ENCODE data around the gene TEPSIN. TPM values are rescaled to one million over a fixed set of nuclear protein-coding genes. Genes with fewer than 3 reads are reported as not detected.

TEPSIN gene
- total and polyA plus RNA-seq, 4 donors, result 7.7 to 33.8 (median 19.2) TPM

DNA sequence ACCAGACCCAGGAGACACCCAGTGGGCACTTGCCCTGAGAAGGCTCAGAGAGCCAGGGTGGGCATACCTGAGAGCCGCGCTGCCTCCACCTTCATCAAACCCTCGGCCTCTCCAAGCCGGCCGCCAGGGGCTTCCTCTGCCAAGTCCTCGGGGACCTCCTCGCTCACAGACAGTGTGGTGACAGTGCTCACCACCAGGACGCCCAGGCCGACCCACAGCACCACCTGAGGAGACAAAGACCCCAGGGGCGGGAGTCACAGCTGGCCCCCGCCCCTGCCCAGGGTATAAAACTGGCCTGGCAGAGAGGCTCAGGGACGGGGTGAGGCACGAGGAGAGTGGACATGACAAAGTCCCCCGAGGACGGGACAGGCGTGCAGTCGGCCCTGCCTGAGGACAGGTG is 21.3 kb upstream of the TEPSIN start:
- H3K4me3 ChIP-seq (ENCODE audit: low read depth, low read length), result no peak overlapping the region
- no peak overlapping the region for H3K27ac ChIP-seq (ENCODE audit: low read depth, low read length)
- WGBS (ENCODE audit: insufficient coverage), result 96% methylated on average over 17 of the region's 17 CpGs
- no peak for DNase-seq (ENCODE audit: low read depth in 4 of 6, low spot score in 6 of 6)
- peaks cover 88% of the 10 kb centered on the region for H3K36me3 ChIP-seq (ENCODE audit: control insufficient read depth, insufficient read depth, low read length)
- no peaks in the 10 kb centered on the region for H3K9me3 ChIP-seq (ENCODE audit: control insufficient read depth, insufficient read depth, low read length)
- H3K4me1 ChIP-seq (ENCODE audit: control insufficient read depth, insufficient read depth, low read length), result peaks cover 10% of the 10 kb centered on the region
- H3K27me3 ChIP-seq (ENCODE audit: control insufficient read depth, insufficient read depth, low read length), result no peaks in the 10 kb centered on the region

DNA sequence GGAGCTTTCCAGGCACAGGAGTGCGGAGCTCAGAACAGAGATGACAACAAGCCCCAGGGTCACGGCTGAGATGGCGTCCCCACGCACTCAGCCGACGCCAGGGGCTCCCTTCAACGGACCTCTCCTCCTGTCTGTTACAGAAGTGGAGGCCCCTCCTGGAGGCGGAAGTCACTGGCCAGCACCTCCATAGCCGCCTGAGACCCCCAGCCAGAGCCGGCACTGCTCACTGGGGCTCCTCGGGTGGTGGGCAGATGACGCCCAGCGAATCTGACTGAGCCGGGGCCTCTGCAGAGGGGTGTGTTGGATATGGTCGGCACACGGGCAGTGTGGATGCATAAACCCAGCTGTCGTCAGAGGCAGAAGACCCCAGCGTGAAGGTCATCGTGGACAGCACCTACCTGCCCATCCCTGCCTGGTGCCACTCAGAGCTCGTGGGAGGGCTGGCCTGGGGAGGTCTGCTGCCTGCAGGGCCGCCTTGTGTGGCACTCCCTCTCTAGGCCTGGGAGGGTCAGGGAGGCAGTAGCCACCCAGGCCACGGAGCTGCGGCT is 20.3 kb upstream of the TEPSIN start:
- Histone ChIP-seq H3K27ac (ENCODE audit: low read depth, low read length) (no peak overlapping the region), H3K27me3 (ENCODE audit: control insufficient read depth, insufficient read depth, low read length) (no peaks in the 10 kb centered on the region), H3K9me3 (ENCODE audit: control insufficient read depth, insufficient read depth, low read length) (no peaks in the 10 kb centered on the region), H3K4me1 (ENCODE audit: control insufficient read depth, insufficient read depth, low read length) (peaks cover 18% of the 10 kb centered on the region), H3K4me3 (ENCODE audit: low read depth, low read length) (no peak overlapping the region), H3K36me3 (ENCODE audit: control insufficient read depth, insufficient read depth, low read length) (peaks cover 78% of the 10 kb centered on the region)
- no peak for DNase-seq (ENCODE audit: low read depth in 4 of 6, low spot score in 6 of 6)
- 94% methylated on average over 23 of the region's 23 CpGs for WGBS (ENCODE audit: insufficient coverage)

DNA sequence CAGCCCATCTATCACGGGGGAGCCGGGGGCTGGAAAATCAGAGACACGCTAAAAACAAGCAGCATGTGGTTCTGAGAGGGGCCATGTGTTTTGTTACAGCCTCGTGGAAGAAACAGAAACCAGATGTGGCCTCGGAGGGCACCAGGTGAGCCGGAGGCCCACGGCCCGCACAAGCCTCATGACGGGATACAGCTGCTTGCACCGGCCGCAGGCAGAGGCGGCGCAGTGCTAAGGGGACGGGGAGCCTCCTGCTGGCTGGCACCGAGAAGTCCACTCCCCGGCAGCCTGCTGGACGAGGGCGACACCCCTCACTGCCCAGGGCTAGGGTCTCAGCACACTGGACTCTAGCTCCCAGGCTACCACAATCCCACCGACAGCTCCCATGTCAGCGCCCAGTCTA is 19.4 kb upstream of the TEPSIN start:
- no peaks in the 10 kb centered on the region for H3K27me3 ChIP-seq (ENCODE audit: control insufficient read depth, insufficient read depth, low read length)
- WGBS (ENCODE audit: insufficient coverage), result 67% methylated on average over 20 of the region's 20 CpGs
- no peak overlapping the region for H3K4me3 ChIP-seq (ENCODE audit: low read depth, low read length)
- H3K27ac ChIP-seq (ENCODE audit: low read depth, low read length), result no peak overlapping the region
- DNase-seq (ENCODE audit: low read depth in 4 of 6, low spot score in 6 of 6), result no peak
- peaks cover 70% of the 10 kb centered on the region for H3K36me3 ChIP-seq (ENCODE audit: control insufficient read depth, insufficient read depth, low read length)
- H3K4me1 ChIP-seq (ENCODE audit: control insufficient read depth, insufficient read depth, low read length), result peaks cover 18% of the 10 kb centered on the region
- no peaks in the 10 kb centered on the region for H3K9me3 ChIP-seq (ENCODE audit: control insufficient read depth, insufficient read depth, low read length)

DNA sequence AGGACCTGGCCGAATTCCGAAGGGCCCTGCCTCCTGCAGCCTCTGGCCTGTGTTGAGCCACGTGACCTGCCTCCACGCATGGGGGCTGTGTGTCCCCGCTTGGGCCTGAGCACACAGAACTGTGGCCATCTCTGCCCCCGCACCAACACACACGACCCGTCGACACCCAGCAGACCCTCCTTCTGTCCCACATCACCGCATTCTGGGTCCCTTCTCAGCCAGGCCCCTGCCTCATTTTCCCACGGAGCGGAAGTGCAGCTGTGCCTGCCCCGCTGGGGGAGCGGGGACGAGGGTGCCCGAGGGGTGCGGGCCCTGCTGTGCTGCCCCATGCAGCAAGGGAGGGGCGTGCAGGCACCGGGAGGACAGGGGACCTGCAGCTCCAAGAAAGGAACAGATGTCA is 18.7 kb upstream of the TEPSIN start:
- 90% methylated on average over 19 of the region's 19 CpGs for WGBS (ENCODE audit: insufficient coverage)
- H3K36me3 ChIP-seq (ENCODE audit: control insufficient read depth, insufficient read depth, low read length), result peaks cover 68% of the 10 kb centered on the region

DNA sequence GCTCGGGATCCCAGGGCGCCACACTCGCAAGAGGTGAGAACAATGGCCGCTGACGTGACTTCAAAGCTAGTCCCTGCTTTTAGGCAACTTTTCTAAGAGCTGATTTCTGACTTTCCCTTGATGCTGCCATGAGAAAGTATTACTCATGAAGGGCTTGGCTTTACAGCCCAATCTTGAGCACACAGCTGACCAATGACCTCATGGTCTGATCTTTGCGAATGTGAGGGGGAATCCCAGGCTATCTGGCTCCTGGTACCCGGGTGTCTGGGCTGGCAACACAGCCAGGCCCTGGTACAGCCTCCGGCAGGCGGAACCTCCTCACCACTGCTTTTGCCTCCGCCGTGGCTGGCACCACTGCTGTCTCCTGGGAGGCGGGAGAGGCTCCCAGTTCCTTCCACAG is 17.8 kb upstream of the TEPSIN start:
- Histone ChIP-seq H3K27me3 (ENCODE audit: control insufficient read depth, insufficient read depth, low read length) (no peaks in the 10 kb centered on the region), H3K36me3 (ENCODE audit: control insufficient read depth, insufficient read depth, low read length) (peaks cover 68% of the 10 kb centered on the region), H3K4me3 (ENCODE audit: low read depth, low read length) (no peak overlapping the region), H3K4me1 (ENCODE audit: control insufficient read depth, insufficient read depth, low read length) (peaks cover 35% of the 10 kb centered on the region), H3K9me3 (ENCODE audit: control insufficient read depth, insufficient read depth, low read length) (no peaks in the 10 kb centered on the region), H3K27ac (ENCODE audit: low read depth, low read length) (no peak overlapping the region)
- DNase-seq (ENCODE audit: low read depth in 4 of 6, low spot score in 6 of 6), result no peak
- WGBS (ENCODE audit: insufficient coverage), result 89% methylated on average over 12 of the region's 12 CpGs

More for the DNA sequence above, 18.7 kb upstream of the TEPSIN start:
- no peak overlapping the region for H3K4me3 ChIP-seq (ENCODE audit: low read depth, low read length)
- peaks cover 26% of the 10 kb centered on the region for H3K4me1 ChIP-seq (ENCODE audit: control insufficient read depth, insufficient read depth, low read length)
- H3K27me3 ChIP-seq (ENCODE audit: control insufficient read depth, insufficient read depth, low read length), result no peaks in the 10 kb centered on the region
- DNase-seq (ENCODE audit: low read depth in 4 of 6, low spot score in 6 of 6), result no peak
- H3K27ac ChIP-seq (ENCODE audit: low read depth, low read length), result no peak overlapping the region
- H3K9me3 ChIP-seq (ENCODE audit: control insufficient read depth, insufficient read depth, low read length), result no peaks in the 10 kb centered on the region

DNA sequence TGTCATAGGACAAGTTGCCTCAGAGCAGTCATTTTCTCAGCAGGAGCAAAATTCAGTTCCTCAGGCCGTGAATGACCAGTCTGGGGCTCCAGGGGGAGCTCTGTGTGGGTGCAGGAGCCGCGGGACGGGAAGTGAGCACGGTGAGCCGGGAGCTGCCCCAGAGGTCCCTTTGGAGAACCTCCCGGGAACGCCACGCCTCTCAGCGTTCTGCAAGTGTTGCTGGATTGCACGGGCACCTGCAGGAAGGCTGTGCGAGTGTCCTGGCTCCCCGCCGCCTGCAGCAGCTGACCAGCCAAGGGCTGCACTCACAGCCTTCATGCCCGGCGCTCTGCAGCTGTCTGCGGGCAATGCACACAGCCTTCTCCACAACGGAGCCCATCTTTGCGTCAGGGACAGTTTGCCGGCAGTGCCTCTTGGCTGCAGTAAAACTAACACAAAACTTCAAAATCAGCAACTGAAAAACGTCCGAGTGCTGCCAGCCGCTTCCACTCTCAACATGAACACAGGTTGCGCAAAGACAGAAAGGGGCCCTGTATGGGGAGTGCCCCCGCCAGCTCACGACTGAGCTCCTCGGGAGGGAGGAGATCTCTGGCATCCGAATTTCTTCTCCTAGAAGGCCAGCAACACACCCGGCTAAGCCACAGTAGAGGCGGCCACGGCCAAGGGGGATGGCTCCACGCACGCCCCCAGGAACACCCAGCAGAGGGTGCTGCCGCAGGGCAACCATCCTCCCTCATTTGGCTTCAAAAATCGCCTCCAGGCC is 16.3 kb upstream of the TEPSIN start:
- H3K9me3 ChIP-seq (ENCODE audit: control insufficient read depth, insufficient read depth, low read length), result no peaks in the 10 kb centered on the region
- H3K36me3 ChIP-seq (ENCODE audit: control insufficient read depth, insufficient read depth, low read length), result peaks cover 68% of the 10 kb centered on the region
- peak overlapping the region; percentile 6 for H3K27ac ChIP-seq (ENCODE audit: low read depth, low read length)
- DNase-seq (ENCODE audit: low read depth in 4 of 6, low spot score in 6 of 6), result peak in 2 of 6 donors; percentile 57 to 76
- 11% methylated on average over 33 of the region's 35 CpGs for WGBS (ENCODE audit: insufficient coverage)
- peaks cover 50% of the 10 kb centered on the region for H3K4me1 ChIP-seq (ENCODE audit: control insufficient read depth, insufficient read depth, low read length)
- no peaks in the 10 kb centered on the region for H3K27me3 ChIP-seq (ENCODE audit: control insufficient read depth, insufficient read depth, low read length)
- H3K4me3 ChIP-seq (ENCODE audit: low read depth, low read length), result no peak overlapping the region

DNA sequence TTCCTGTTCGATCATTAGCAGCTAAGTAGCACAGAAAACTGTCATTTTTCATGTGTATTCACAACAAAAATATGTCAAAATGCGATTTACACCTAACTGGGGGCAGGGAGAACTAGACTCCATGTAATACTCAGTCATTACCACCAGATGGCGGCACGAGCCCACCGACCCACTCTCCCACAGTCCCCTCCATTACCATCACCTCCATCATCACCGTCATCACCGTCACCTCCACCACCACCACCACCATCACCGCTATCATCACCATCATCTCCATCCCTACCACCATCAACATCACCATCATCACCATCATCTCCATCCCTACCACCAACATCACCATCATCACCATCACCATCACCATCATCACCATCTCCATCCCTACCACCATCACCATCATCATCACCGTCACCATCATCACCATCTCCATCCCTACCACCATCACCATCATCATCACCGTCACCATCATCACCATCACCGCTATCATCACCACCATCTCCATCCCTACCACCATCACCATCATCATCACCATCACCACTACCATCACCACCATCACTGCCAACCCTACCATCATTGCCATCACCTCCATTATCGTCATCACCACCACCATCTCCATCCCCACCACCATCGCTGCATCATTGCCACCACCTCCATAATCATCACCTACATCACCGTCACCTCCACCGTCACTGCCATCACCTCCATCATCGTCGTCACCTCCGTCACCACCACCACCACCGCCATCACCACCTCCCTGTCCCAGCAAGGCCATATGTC is 14.7 kb upstream of the TEPSIN start:
- Histone ChIP-seq H3K27ac (ENCODE audit: low read depth, low read length) (peak overlapping the region; percentile 47), H3K36me3 (ENCODE audit: control insufficient read depth, insufficient read depth, low read length) (peaks cover 65% of the 10 kb centered on the region), H3K4me3 (ENCODE audit: low read depth, low read length) (no peak overlapping the region), H3K9me3 (ENCODE audit: control insufficient read depth, insufficient read depth, low read length) (no peaks in the 10 kb centered on the region), H3K4me1 (ENCODE audit: control insufficient read depth, insufficient read depth, low read length) (peaks cover 50% of the 10 kb centered on the region), H3K27me3 (ENCODE audit: control insufficient read depth, insufficient read depth, low read length) (no peaks in the 10 kb centered on the region)
- DNase-seq (ENCODE audit: low read depth in 4 of 6, low spot score in 6 of 6), result peak in 3 of 6 donors; percentile 32 to 86 (median 72)
- WGBS (ENCODE audit: insufficient coverage), result 53% methylated on average over 14 of the region's 19 CpGs

DNA sequence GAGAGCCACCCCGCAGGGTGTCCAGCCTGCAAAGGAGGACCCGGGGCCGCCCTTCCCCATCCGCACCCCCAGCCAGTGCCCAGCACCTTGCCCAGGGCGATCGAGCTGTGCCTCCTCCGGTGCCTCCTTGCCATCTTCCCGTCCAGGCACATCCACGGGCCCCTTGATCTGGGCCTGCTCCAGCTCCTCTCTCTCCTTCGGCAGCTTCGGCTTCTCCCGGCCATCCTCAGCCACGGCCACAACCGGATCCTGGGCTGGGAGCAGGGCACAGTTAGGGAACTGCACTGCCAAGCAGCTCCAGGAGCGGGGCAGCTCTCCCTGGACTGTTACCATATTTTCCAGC is 14.1 kb upstream of the TEPSIN start:
- Histone ChIP-seq H3K9me3 (ENCODE audit: control insufficient read depth, insufficient read depth, low read length) (no peaks in the 10 kb centered on the region), H3K27ac (ENCODE audit: low read depth, low read length) (peak overlapping the region; percentile 47), H3K36me3 (ENCODE audit: control insufficient read depth, insufficient read depth, low read length) (peaks cover 64% of the 10 kb centered on the region), H3K4me1 (ENCODE audit: control insufficient read depth, insufficient read depth, low read length) (peaks cover 50% of the 10 kb centered on the region), H3K27me3 (ENCODE audit: control insufficient read depth, insufficient read depth, low read length) (no peaks in the 10 kb centered on the region), H3K4me3 (ENCODE audit: low read depth, low read length) (no peak overlapping the region)
- no peak for DNase-seq (ENCODE audit: low read depth in 4 of 6, low spot score in 6 of 6)
- 57% methylated on average over 15 of the region's 15 CpGs for whole genome bisulfite sequencing (ENCODE audit: insufficient coverage)

DNA sequence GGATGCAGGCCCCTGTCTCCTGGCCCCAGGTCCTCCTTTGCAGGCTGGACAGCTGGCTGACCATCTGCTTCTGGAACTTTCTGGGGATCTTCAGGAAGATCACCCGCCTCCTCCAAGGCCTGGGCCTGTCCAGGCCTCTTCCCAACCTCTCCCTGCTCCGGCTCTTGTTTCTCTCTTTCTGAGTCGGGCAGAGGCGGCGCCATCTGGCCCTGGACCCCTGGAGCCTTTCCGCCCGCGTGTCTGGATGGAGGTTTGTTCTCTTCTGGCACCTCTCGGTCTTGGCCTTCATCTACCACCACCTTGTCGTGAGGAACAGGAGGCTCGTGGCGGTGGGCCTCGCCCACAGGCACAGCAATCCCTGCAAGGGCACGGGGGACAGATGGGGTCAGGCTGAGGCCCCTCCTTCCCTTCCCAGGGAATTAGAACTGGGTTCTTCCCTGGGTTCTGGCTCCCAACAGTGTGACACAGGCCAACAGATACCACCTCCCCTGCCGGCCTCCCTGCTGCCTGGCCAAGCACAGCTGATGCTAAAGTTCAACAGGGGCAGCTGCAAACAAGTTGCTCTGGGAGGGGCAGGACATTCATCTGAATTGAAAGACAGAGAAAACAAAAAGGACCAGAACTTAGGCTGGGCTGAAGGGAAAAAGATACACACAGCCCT is 13.6 kb upstream of the TEPSIN start:
- peak in 2 of 6 donors; percentile 8 to 38 for DNase-seq (ENCODE audit: low read depth in 4 of 6, low spot score in 6 of 6)
- peaks cover 59% of the 10 kb centered on the region for H3K36me3 ChIP-seq (ENCODE audit: control insufficient read depth, insufficient read depth, low read length)
- WGBS (ENCODE audit: insufficient coverage), result 34% methylated on average over 12 of the region's 15 CpGs

More for the DNA sequence above, 13.6 kb upstream of the TEPSIN start:
- Histone ChIP-seq H3K4me3 (ENCODE audit: low read depth, low read length) (no peak overlapping the region), H3K4me1 (ENCODE audit: control insufficient read depth, insufficient read depth, low read length) (peaks cover 50% of the 10 kb centered on the region), H3K27me3 (ENCODE audit: control insufficient read depth, insufficient read depth, low read length) (no peaks in the 10 kb centered on the region), H3K9me3 (ENCODE audit: control insufficient read depth, insufficient read depth, low read length) (no peaks in the 10 kb centered on the region), H3K27ac (ENCODE audit: low read depth, low read length) (peak overlapping the region; percentile 54)
